ENCODE results near the gene PLEKHG3.

- TF ChIP-seq CTCF (IDR thresholded peaks at IDR 0.05) = no peak
- TF ChIP-seq POLR2A (IDR thresholded peaks at IDR 0.05) = no peak
- no peak for TF ChIP-seq EP300 (IDR thresholded peaks at IDR 0.05)
These were observed 51.6 kb downstream of the PLEKHG3 start for GRCh38 chr14:64755781-64756221.
